Neural cell (in vitro differentiated cells): ENCODE data around the gene EDIL3. TPM values are rescaled to one million over a fixed set of nuclear protein-coding genes. Genes with fewer than 3 reads are reported as not detected.

Source experiments
- H2AFZ ChIP-seq: fragments of 200-600, 300-800 bp; sonication (generic), shearing (Covaris generic); 2 replicates; pipeline ENCODE4 v1.6.0; 2014; ENCODE audit warnings: low read depth, mild to moderate bottlenecking, antibody characterized with exemption, low read length, moderate library complexity
- H3F3A ChIP-seq: fragments of 200-600 bp; shearing (Covaris generic); 2 replicates; pipeline ENCODE4 v1.6.1; 2016; ENCODE audit warnings: mild to moderate bottlenecking, moderate library complexity, mixed read lengths, antibody characterized with exemption, low read length; ENCODE audit not compliant: insufficient read depth, poor library complexity, severe bottlenecking
- H3K27ac ChIP-seq: fragments of 200-600, 300-800 bp; sonication (generic), shearing (Covaris generic); 2 replicates; pipeline ENCODE4 v1.5.1; 2014; ENCODE audit warnings: mild to moderate bottlenecking, low read length, moderate library complexity
- H3K27me3 ChIP-seq: fragments of 300-800, 200-600 bp; sonication (generic), shearing (Covaris generic); 2 replicates; pipeline ENCODE4 v1.6.0; 2014; ENCODE audit warnings: mild to moderate bottlenecking, low read depth, low read length, moderate library complexity; ENCODE audit not compliant: insufficient read depth
- H3K36me3 ChIP-seq: fragments of 300-800, 200-600 bp; sonication (generic), shearing (Covaris generic); 2 replicates; pipeline ENCODE4 v1.5.1; 2014; ENCODE audit warnings: mild to moderate bottlenecking, antibody characterized with exemption, low read length, moderate library complexity; ENCODE audit not compliant: insufficient read depth
- H3K4me2 ChIP-seq: fragments of 300-800, 200-600 bp; sonication (generic), shearing (Covaris generic); 2 replicates; pipeline ENCODE4 v1.6.0; 2014; ENCODE audit warnings: mild to moderate bottlenecking, low read length
- H3K4me3 ChIP-seq: fragments of 300-800, 200-600 bp; sonication (generic), shearing (Covaris generic); 2 replicates; pipeline ENCODE4 v1.5.1; 2014; ENCODE audit warnings: mild to moderate bottlenecking, low read length, moderate library complexity
- H3K79me2 ChIP-seq: fragments of 200-600 bp; shearing (Covaris generic); replicated peaks from 2 replicates; pipeline ENCODE4 v1.6.0; 2014; ENCODE audit warnings: mild to moderate bottlenecking, low read length, moderate library complexity; ENCODE audit not compliant: insufficient read depth
- H3K9ac ChIP-seq: fragments of 300-800, 200-600 bp; sonication (generic), shearing (Covaris generic); 2 replicates; pipeline ENCODE4 v1.6.1; 2016; ENCODE audit warnings: mild to moderate bottlenecking, low read length, mixed read lengths
- H3K9me2 ChIP-seq: fragments of 200-600 bp; shearing (Covaris generic); 2 replicates; pipeline ENCODE4 v1.6.1; 2016; ENCODE audit warnings: mild to moderate bottlenecking, low read length, mixed read lengths; ENCODE audit not compliant: insufficient read depth
- H3K9me3 ChIP-seq: fragments of 200-600, 300-800 bp; sonication (generic), shearing (Covaris generic); 2 replicates; pipeline ENCODE4 v1.6.1; 2016; ENCODE audit warnings: mild to moderate bottlenecking, mixed run types, low read length, moderate library complexity, mixed read lengths
- H4K20me1 ChIP-seq: fragments of 200-600 bp; shearing (Covaris generic); 2 replicates; pipeline ENCODE4 v1.6.1; 2016; ENCODE audit warnings: mild to moderate bottlenecking, mixed run types; ENCODE audit not compliant: insufficient read depth
- EP300 ChIP-seq: fragments of 450-650 bp; conservative IDR thresholded peaks from 2 replicates; pipeline ENCODE4 v1.6.1; 2014; ENCODE audit warnings: antibody characterized with exemption, mild to moderate bottlenecking, moderate library complexity; ENCODE audit not compliant: poor library complexity, severe bottlenecking
- EZH2 ChIP-seq: fragments of 200-600, 300-800 bp; shearing (Covaris generic), sonication (generic); IDR thresholded peaks from 2 replicates; pipeline ENCODE4 v1.6.1; 2014; ENCODE audit warnings: antibody characterized with exemption, low read length, borderline replicate concordance, mild to moderate bottlenecking; ENCODE audit not compliant: insufficient read depth, poor library complexity, severe bottlenecking
- MXI1 ChIP-seq: fragments of 450-650 bp; conservative IDR thresholded peaks from 2 replicates; pipeline ENCODE4 v1.6.1; 2014; ENCODE audit warnings: antibody characterized with exemption, mild to moderate bottlenecking; ENCODE audit not compliant: poor library complexity, severe bottlenecking
- POLR2AphosphoS5 ChIP-seq: IDR thresholded peaks from 2 replicates; pipeline ENCODE4 v1.6.1; 2012
- RAD21 ChIP-seq: fragments of 450-650 bp; conservative IDR thresholded peaks from 2 replicates; pipeline ENCODE4 v1.6.1; 2014; ENCODE audit warnings: antibody characterized with exemption, mild to moderate bottlenecking, moderate library complexity
- SMC3 ChIP-seq: fragments of 450-650 bp; conservative IDR thresholded peaks from 2 replicates; pipeline ENCODE4 v1.6.1; 2014; ENCODE audit warnings: antibody characterized with exemption, mild to moderate bottlenecking, moderate library complexity; ENCODE audit not compliant: poor library complexity
- TAF1 ChIP-seq: IDR thresholded peaks from 2 replicates; pipeline ENCODE4 v1.6.1; 2012; ENCODE audit warnings: low read depth
- polyA plus RNA-seq: library from polyadenylated mRNA; depleted of rRNA; stranded (reverse); fragments of >200 nt; gene quantifications from 2 replicates; pipeline ENCODE4 v1.2.3, GENCODE V29; 2014
- TF ChIP-seq, protein P1 (sequence below): IDR thresholded peaks from 2 replicates; pipeline ENCODE4 v1.6.1; 2012; ENCODE audit warnings: borderline replicate concordance
- TF ChIP-seq, protein P2 (sequence below): fragments of 450-650 bp; IDR thresholded peaks from 2 replicates; pipeline ENCODE4 v1.5.1; 2014; ENCODE audit warnings: antibody characterized with exemption, mild to moderate bottlenecking, moderate library complexity; ENCODE audit not compliant: poor library complexity, severe bottlenecking

EDIL3 gene
- polyA plus RNA-seq, 1 donor from 2014 or later: 6.1 TPM

DNA sequence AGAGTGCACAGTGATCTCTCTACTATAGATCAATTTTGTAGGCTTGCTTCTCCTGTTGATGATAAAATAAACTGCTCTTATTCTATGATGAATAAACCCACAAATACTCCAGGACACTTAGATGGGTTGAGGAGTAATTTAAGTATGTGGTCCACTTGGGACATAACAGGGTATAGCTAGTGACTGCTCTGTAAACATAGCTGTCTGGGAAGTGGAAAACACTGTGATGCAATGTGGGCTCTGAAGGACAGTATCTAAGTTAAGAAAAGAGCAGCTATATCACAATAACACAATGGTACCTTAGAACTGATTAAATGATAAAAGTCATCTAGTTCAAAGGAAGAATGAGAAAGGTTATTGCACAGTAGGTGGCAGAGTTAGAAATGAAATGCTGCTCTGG is 369.7 kb downstream of the EDIL3 start:
- no peaks in the 10 kb centered on the region for H3K9me2 ChIP-seq
- H3K9me3 ChIP-seq: no peaks in the 10 kb centered on the region
- H3K9ac ChIP-seq: no peak overlapping the region
- no peaks in the 10 kb centered on the region for H4K20me1 ChIP-seq
- no peak overlapping the region for H3K4me3 ChIP-seq
- H3K4me2 ChIP-seq: no peak overlapping the region
- TF ChIP-seq TAF1: no peak
- TF ChIP-seq EP300: no peak
- TF ChIP-seq, protein P1, sequence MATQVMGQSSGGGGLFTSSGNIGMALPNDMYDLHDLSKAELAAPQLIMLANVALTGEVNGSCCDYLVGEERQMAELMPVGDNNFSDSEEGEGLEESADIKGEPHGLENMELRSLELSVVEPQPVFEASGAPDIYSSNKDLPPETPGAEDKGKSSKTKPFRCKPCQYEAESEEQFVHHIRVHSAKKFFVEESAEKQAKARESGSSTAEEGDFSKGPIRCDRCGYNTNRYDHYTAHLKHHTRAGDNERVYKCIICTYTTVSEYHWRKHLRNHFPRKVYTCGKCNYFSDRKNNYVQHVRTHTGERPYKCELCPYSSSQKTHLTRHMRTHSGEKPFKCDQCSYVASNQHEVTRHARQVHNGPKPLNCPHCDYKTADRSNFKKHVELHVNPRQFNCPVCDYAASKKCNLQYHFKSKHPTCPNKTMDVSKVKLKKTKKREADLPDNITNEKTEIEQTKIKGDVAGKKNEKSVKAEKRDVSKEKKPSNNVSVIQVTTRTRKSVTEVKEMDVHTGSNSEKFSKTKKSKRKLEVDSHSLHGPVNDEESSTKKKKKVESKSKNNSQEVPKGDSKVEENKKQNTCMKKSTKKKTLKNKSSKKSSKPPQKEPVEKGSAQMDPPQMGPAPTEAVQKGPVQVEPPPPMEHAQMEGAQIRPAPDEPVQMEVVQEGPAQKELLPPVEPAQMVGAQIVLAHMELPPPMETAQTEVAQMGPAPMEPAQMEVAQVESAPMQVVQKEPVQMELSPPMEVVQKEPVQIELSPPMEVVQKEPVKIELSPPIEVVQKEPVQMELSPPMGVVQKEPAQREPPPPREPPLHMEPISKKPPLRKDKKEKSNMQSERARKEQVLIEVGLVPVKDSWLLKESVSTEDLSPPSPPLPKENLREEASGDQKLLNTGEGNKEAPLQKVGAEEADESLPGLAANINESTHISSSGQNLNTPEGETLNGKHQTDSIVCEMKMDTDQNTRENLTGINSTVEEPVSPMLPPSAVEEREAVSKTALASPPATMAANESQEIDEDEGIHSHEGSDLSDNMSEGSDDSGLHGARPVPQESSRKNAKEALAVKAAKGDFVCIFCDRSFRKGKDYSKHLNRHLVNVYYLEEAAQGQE: no peak
- TF ChIP-seq EZH2: no peak
- TF ChIP-seq, protein P2, sequence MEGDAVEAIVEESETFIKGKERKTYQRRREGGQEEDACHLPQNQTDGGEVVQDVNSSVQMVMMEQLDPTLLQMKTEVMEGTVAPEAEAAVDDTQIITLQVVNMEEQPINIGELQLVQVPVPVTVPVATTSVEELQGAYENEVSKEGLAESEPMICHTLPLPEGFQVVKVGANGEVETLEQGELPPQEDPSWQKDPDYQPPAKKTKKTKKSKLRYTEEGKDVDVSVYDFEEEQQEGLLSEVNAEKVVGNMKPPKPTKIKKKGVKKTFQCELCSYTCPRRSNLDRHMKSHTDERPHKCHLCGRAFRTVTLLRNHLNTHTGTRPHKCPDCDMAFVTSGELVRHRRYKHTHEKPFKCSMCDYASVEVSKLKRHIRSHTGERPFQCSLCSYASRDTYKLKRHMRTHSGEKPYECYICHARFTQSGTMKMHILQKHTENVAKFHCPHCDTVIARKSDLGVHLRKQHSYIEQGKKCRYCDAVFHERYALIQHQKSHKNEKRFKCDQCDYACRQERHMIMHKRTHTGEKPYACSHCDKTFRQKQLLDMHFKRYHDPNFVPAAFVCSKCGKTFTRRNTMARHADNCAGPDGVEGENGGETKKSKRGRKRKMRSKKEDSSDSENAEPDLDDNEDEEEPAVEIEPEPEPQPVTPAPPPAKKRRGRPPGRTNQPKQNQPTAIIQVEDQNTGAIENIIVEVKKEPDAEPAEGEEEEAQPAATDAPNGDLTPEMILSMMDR: no peak
- TF ChIP-seq MXI1: no peak
- TF ChIP-seq POLR2AphosphoS5: no peak
- no peak for TF ChIP-seq RAD21
- no peak for TF ChIP-seq SMC3
- H3K27me3 ChIP-seq: no peaks in the 10 kb centered on the region
- H3F3A ChIP-seq: no peaks in the 10 kb centered on the region
- no peak overlapping the region for H2AFZ ChIP-seq
- no peaks in the 10 kb centered on the region for H3K79me2 ChIP-seq
- no peaks in the 10 kb centered on the region for H3K36me3 ChIP-seq
- no peak overlapping the region for H3K27ac ChIP-seq

DNA sequence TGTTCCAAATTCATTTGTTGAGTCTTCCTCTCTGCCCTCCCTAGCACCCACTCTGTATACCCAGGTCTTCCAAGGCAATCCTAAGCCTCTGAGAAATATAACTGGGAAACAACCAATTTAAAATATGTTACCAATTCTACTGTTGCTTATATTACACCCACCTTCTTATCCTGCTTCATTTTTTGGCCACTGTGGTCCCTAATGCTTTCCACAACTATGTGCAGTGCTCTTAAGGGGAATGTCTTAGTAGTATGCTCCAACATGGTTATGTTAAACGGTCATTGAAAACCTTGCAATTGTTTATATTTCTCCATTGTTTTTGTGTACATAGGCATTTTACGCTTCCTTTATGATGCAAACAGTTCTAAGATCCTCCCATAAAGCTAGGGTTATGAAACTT is 390.9 kb downstream of the EDIL3 start:
- H3K9me2 ChIP-seq: no peaks in the 10 kb centered on the region
- no peaks in the 10 kb centered on the region for H3K79me2 ChIP-seq
- H3K9ac ChIP-seq: no peak overlapping the region
- H3K36me3 ChIP-seq: no peaks in the 10 kb centered on the region
- no peak for TF ChIP-seq EP300
- no peak for TF ChIP-seq RAD21
- TF ChIP-seq POLR2AphosphoS5: no peak
- TF ChIP-seq MXI1: no peak
- TF ChIP-seq, protein P2: no peak
- TF ChIP-seq, protein P1: no peak
- TF ChIP-seq EZH2: no peak
- no peak for TF ChIP-seq TAF1
- TF ChIP-seq SMC3: no peak
- H3K4me2 ChIP-seq: no peak overlapping the region
- H3K27me3 ChIP-seq: no peaks in the 10 kb centered on the region
- H3K4me3 ChIP-seq: no peak overlapping the region
- no peaks in the 10 kb centered on the region for H4K20me1 ChIP-seq
- no peak overlapping the region for H2AFZ ChIP-seq
- no peaks in the 10 kb centered on the region for H3K9me3 ChIP-seq
- no peak overlapping the region for H3K27ac ChIP-seq
- no peaks in the 10 kb centered on the region for H3F3A ChIP-seq
